ENCODE measurements around the gene GAL. TPM values are rescaled to one million over a fixed set of nuclear protein-coding genes. Genes with fewer than 3 reads are reported as not detected.

The GAL gene, protein sequence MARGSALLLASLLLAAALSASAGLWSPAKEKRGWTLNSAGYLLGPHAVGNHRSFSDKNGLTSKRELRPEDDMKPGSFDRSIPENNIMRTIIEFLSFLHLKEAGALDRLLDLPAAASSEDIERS
- 0.26 TPM in 1 of 2 replicates, not detected in the other for total RNA-seq

DNA sequence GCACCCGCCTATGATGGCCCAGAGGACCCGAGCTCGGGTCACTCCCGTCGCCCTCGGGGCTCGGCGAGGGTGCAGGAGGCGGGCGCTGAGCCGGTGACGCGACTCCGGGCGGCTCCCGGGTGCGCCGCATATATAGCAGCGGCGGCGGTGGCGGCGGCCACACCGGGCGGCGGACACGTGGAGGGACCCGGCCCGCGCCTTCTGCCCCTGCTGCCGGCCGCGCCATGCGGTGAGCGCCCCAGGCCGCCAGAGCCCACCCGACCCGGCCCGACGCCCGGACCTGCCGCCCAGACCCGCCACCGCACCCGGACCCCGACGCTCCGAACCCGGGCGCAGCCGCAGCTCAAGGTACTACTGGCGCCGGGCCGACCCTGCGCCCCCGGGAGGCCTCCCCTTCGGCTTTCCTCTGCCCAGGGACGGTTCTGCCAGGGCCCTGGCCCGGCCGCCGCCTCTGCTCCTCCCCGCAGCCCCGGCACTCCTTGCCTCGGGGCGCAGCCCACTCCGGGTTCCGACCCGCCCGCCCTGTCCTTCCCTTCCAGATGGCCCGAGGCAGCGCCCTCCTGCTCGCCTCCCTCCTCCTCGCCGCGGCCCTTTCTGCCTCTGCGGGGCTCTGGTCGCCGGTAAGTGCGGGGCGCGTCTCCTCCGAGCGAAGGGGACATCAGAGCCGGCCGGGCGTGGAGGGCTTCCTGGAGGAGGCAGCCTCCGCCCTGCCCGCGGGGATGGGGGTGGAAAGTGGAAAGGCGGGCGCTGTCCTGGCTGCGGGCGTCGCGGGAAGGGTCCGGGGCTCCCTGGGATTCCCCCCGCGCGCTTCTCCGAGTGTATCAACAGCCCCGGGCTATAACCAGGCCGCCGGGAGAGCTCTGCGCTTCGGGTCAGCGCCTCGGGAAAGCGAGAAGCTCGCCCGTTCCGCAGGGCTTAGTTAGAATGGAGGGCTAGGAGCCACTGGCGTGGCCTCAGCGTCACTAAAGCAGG lies at the start of gene GAL:
TSS of gene GAL (plus strand) at position 160 of the 972 bp plus-strand sequence. CDS start at position 540, 380 bp downstream.

Other genes starting within 250 kb of the GAL start
- 51.3 and 57.3 TPM in 2 replicates for gene PPP6R3, start 223.8 kb upstream of the GAL start, total RNA-seq
- gene TESMIN, start 67.0 kb downstream of the GAL start, total RNA-seq = not detected in 2 replicates
- gene CPT1A, start 157.4 kb downstream of the GAL start, total RNA-seq = 8.7 and 21.7 TPM in 2 replicates
- 41.1 and 45.6 TPM in 2 replicates for gene MRPL21, start 219.3 kb downstream of the GAL start, total RNA-seq
- 5.9 and 8.6 TPM in 2 replicates for gene IGHMBP2, start 219.3 kb downstream of the GAL start, total RNA-seq

All from pericardium fibroblast (primary cell).